ENCODE measurements around the gene STBD1.
"Not testable (repeated sequence)": the region's sequence is repeated elsewhere in the genome, so short reads cannot be mapped to it uniquely, and the experiment has no call there.

Gene STBD1

DNA sequence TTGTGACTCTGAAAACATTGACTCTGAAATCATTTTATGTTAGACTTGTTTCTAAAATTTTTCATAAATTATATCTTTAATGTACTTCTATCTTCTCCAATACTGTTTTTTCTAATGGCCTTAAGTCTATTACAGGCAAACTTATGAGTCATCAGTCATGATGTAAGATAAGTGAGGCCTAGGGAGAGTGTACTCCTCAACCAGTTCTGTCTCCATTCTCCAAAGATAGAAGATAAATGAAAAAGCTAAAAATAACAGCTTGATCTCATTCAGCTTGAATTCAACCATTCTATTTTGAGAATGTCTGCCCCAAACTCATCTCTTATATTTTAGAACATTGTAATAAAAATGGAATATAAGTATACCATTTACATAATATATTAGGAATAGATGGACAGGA is 34.5 kb downstream of the STBD1 start:
- DNase-seq (ENCODE audit: low read depth): peak; percentile 88
- TF ChIP-seq, protein P1, sequence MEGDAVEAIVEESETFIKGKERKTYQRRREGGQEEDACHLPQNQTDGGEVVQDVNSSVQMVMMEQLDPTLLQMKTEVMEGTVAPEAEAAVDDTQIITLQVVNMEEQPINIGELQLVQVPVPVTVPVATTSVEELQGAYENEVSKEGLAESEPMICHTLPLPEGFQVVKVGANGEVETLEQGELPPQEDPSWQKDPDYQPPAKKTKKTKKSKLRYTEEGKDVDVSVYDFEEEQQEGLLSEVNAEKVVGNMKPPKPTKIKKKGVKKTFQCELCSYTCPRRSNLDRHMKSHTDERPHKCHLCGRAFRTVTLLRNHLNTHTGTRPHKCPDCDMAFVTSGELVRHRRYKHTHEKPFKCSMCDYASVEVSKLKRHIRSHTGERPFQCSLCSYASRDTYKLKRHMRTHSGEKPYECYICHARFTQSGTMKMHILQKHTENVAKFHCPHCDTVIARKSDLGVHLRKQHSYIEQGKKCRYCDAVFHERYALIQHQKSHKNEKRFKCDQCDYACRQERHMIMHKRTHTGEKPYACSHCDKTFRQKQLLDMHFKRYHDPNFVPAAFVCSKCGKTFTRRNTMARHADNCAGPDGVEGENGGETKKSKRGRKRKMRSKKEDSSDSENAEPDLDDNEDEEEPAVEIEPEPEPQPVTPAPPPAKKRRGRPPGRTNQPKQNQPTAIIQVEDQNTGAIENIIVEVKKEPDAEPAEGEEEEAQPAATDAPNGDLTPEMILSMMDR (conservative IDR thresholded peaks at IDR 0.05; ENCODE audit: low read depth, low read length): no peak
- no peak overlapping the region for H3K4me3 ChIP-seq (ENCODE audit: low read depth, low read length)

DNA sequence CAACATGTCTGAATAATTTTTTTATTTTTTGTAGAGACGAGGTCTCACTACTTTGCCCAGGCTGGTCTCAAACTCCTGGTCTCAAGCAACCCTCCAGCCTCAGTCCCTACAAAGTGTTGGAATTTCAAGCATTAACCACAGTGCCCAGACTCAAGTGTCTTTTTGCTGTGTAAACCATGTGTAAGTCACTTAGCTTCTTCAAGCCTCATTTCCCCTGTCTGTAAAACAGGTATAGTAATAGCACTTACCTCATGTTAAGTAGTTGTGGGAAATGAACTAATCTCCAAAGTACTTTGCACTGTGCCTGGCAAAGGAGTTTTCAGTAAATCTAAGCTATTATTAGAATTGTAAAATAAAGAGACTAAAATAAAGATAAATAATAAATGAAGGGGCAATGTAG is 35.7 kb downstream of the STBD1 start:
- no peak for DNase-seq (ENCODE audit: low read depth)
- TF ChIP-seq, protein P1 (conservative IDR thresholded peaks at IDR 0.05; ENCODE audit: low read depth, low read length): no peak
- H3K4me3 ChIP-seq (ENCODE audit: low read depth, low read length): no peak overlapping the region

DNA sequence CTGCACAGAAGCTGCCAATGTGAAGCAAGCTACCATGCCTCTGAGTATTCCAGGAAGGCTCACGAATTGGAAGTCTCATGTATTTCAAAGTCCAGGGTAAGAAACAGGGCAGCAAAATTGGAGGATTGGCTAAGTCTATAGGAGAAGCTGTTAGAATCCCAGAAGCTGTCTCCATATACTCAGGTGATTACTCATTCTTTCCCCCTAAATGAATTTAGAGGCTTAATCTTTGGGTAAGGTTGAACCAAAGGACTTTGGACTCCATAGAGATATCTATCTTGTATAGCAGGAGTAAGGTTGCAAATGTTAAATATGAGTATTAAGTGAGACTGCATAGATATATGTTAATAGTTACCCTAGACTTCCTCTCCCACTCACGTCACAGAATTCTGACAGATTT is 36.3 kb downstream of the STBD1 start:
- TF ChIP-seq, protein P1 (conservative IDR thresholded peaks at IDR 0.05; ENCODE audit: low read depth, low read length): no peak
- no peak overlapping the region for H3K4me3 ChIP-seq (ENCODE audit: low read depth, low read length)
- DNase-seq (ENCODE audit: low read depth): no peak

DNA sequence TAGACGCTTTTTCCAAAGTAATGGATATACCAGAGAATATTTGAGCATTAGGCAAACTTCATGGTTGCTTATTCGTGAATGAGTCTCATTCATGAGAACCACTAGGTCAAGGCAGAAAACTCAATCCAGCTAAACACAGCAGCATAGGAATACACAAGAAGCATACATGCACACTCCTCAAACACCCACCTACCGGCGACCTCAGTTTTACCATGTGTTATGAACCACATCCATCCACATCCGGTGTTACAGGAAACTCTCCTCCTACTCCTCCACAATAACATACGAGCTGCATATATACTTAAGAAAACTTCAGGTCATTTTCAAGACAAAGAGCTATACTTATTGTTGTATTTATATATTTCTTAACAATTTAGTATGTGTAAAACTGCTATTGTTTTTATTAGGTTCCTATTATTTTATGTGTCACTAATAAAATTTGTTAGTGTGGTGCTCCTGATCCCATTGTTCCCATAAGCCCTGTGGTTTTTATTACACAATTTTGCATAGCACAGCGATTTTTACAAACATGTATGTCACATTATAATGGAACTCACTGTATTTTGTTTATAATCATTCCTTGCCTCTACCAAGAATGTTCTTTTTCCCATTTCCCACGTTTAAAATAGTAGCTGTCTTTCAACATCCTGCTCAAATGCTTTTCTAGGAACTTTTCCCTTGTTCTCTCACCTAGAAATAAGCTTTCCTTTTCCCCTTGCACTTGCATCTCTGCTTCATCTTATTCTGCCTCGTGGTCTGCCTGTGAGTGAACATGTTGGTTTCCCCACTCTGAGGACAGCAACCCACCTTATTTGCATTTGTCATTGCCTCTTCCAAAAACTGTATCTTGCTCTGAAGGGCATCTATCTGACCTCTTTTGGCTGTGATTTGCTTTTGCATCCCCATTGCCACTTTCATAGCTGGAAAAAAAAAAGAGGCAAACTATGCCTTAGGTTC is 48.3 kb downstream of the STBD1 start:
- H3K4me3 ChIP-seq (ENCODE audit: low read depth, low read length): no peak overlapping the region
- TF ChIP-seq, protein P1 (conservative IDR thresholded peaks at IDR 0.05; ENCODE audit: low read depth, low read length): no peak
- DNase-seq (ENCODE audit: low read depth): no peak

DNA sequence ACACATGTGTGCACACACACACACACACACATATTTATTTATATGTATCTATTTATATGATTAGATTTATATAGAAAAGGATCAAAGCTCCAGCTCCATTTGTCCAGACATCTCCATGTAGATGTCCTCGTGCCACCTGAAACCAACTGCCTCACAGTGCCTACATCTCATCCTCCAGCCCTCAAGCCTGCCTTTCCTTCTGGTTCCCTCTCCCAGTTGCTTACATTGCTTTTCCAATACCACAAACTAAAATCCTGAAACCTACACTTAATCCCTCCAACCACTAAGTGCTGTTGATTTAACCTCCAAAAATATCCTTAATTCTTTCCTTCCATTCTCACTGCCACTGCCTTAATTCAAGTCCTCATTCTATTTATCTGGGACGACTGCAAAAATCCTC is 51.4 kb downstream of the STBD1 start:
- H3K4me3 ChIP-seq (ENCODE audit: low read depth, low read length): no peak overlapping the region
- DNase-seq (ENCODE audit: low read depth): no peak
- TF ChIP-seq, protein P1 (conservative IDR thresholded peaks at IDR 0.05; ENCODE audit: low read depth, low read length): no peak

DNA sequence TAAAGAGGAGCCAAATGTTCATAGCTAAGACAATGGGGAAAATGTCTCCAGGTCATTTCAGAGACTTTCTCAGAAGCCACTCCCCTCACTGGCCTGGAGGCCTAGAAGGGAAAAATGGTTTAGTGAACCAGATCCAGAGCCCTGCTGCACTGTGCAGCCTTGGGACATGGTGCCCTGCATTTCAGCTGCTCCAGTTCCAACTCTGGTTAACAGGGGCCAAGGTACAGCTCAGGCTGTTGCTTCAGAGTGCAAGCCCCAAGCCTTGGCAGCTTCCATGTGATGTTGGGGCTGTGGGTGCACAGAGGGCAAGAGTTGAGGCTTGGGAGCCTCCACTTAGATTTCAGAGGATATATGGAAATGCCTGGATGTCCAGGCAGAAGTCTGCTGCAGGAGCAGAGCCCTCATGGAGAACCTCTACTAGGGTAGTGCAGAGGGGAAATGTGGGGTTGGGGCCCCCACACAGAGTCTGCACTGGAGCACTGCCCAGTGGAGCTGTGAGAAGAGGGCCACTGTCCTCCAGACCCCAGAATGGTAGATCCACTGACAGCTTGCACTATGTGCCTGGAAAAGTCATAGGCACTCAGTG is 53.4 kb downstream of the STBD1 start:
- not testable (repeated sequence) for H3K4me3 ChIP-seq (ENCODE audit: low read depth, low read length); DNase-seq (ENCODE audit: low read depth)
